HCT116 (cell line): ENCODE measurements around the gene EFCAB5. TPM values are rescaled to one million over a fixed set of nuclear protein-coding genes. Genes with fewer than 3 reads are reported as not detected.
A peak's percentile ranks its signal among the peaks of the same experiment; 100 is the strongest.

ENCODE experiments used
- ATAC-seq: fragments of 200-7000 bp; cut with Tn5 transposase; 2 replicates; pipeline ENCODE4 v1.9.1; 2020; ENCODE audit warnings: mild to moderate bottlenecking, moderate library complexity
- BruUV-seq: library from RNA; stranded (reverse); fragments of 400-500 nt; replicated peaks from 2 replicates; lab custom pipeline; 2021; lab: Mats Ljungman, UMichigan
- CTCF ChIA-PET: fragments of 300-600 bp; sonication (Branson Sonifier 250); formaldehyde crosslinking; loops from one replicate; lab custom pipeline; 2021; ENCODE audit warnings: antibody characterized with exemption; lab: Charles Lee
- POLR2A ChIA-PET: fragments of 300-600, 350-600 bp; sonication (Branson Sonifier 250); formaldehyde crosslinking; loops from one replicate; lab custom pipeline; 2021; ENCODE audit warnings: antibody characterized with exemption; lab: Charles Lee
- RAD21 ChIA-PET, 2 experiments: fragments of 300-600 bp; sonication (Branson Sonifier 250); formaldehyde crosslinking; loops; one replicate each; lab custom pipeline; 2023; ENCODE audit warnings: low total read pairs in 2 of 2; ENCODE audit not compliant: uncharacterized antibody in 2 of 2, unreplicated experiment in 2 of 2, low non-redundant PET in 1 of 2; lab: Charles Lee
- DNase-seq: peaks from one replicate; pipeline ENCODE4 v3.0.0-alpha.2; 2010; ENCODE audit warnings: low read depth, low spot score
- H2AFZ ChIP-seq: fragments of 200-600 bp; shearing (Covaris generic), sonication (generic); 2 replicates; pipeline ENCODE4 v1.6.1; 2017; ENCODE audit warnings: low read depth, mixed run types, mixed read lengths, antibody characterized with exemption, low read length; ENCODE audit not compliant: poor library complexity, severe bottlenecking
- H3K27ac ChIP-seq: 2 replicates; pipeline ENCODE4 v1.5.1; 2012; ENCODE audit warnings: low read depth, low read length
- H3K27me3 ChIP-seq: fragments of 200-600 bp; sonication (generic); 2 replicates; pipeline ENCODE4 v1.6.1; 2016; ENCODE audit warnings: mixed run types, low read length, mixed read lengths; ENCODE audit not compliant: insufficient read depth
- H3K36me3 ChIP-seq, 2 experiments: fragments of 200-500 bp in 1 of 2; fragments of 200-600 bp in 1 of 2; sonication (Bioruptor generic) in 1 of 2; sonication (generic) in 1 of 2; 2 replicates each; pipeline versions ENCODE4 v1.5.1 to v1.6.1; 2014 to 2016; ENCODE audit warnings: low read length in 2 of 2, inconsistent platforms in 1 of 2, mixed read lengths in 1 of 2, mixed run types in 1 of 2; ENCODE audit not compliant: insufficient read depth in 2 of 2, control insufficient read depth in 1 of 2
- H3K4me1 ChIP-seq, 2 experiments: fragments of 200-600 bp in 1 of 2; sonication (generic) in 1 of 2; 2 replicates each; pipeline versions ENCODE4 v1.5.1 to v1.6.1; 2012 to 2017; ENCODE audit warnings: low read length in 2 of 2, inconsistent platforms in 1 of 2, mild to moderate bottlenecking in 1 of 2, mixed read lengths in 1 of 2, mixed run types in 1 of 2, moderate library complexity in 1 of 2; ENCODE audit not compliant: insufficient read depth in 2 of 2, control insufficient read depth in 1 of 2
- H3K4me2 ChIP-seq: fragments of 200-600 bp; sonication (generic); 2 replicates; pipeline ENCODE4 v1.6.1; 2017; ENCODE audit warnings: mixed run types, low read length, mixed read lengths
- H3K4me3 ChIP-seq, 2 experiments: fragments of 200-600 bp in 1 of 2; sonication (generic) in 1 of 2; replicated peaks in 1 of 2; 2 replicates each; pipeline ENCODE4 v1.5.1; 2011 to 2016; ENCODE audit warnings: low read length in 2 of 2, control low read depth in 1 of 2, low read depth in 1 of 2, mild to moderate bottlenecking in 1 of 2, mixed read lengths in 1 of 2, mixed run types in 1 of 2
- H3K79me2 ChIP-seq: fragments of 200-600 bp; sonication (generic); 2 replicates; pipeline ENCODE4 v1.6.1; 2017; ENCODE audit warnings: mild to moderate bottlenecking, mixed run types, low read length, moderate library complexity, mixed read lengths; ENCODE audit not compliant: insufficient read depth
- H3K9ac ChIP-seq: fragments of 200-600 bp; sonication (generic); 2 replicates; pipeline ENCODE4 v1.6.1; 2016; ENCODE audit warnings: low read length, mixed read lengths
- H3K9me2 ChIP-seq: fragments of 200-600 bp; sonication (generic), shearing (Covaris generic); 2 replicates; pipeline ENCODE4 v1.6.1; 2017; ENCODE audit warnings: mixed run types, mild to moderate bottlenecking, moderate library complexity; ENCODE audit not compliant: insufficient read depth
- H3K9me3 ChIP-seq, 2 experiments: fragments of 200-500 bp in 1 of 2; fragments of 200-600 bp in 1 of 2; sonication (Bioruptor generic) in 1 of 2; sonication (generic) in 1 of 2; 2 replicates each; pipeline ENCODE4 v1.6.1; 2014 to 2017; ENCODE audit warnings: low read length in 2 of 2, mixed read lengths in 2 of 2, inconsistent platforms in 1 of 2, low read depth in 1 of 2, mild to moderate bottlenecking in 1 of 2, mixed run types in 1 of 2, moderate library complexity in 1 of 2; ENCODE audit not compliant: control insufficient read depth in 1 of 2, insufficient read depth in 1 of 2
- H4K20me1 ChIP-seq: fragments of 200-600 bp; sonication (generic), shearing (Covaris generic); 2 replicates; pipeline ENCODE4 v1.6.1; 2017; ENCODE audit warnings: mixed run types, mild to moderate bottlenecking, moderate library complexity; ENCODE audit not compliant: insufficient read depth
- CBX3 ChIP-seq: IDR thresholded peaks from 2 replicates; pipeline ENCODE4 v1.6.1; 2012; ENCODE audit warnings: low read depth
- CEBPB ChIP-seq: IDR thresholded peaks from 2 replicates; pipeline ENCODE4 v1.6.1; 2012; ENCODE audit warnings: low read depth
- EZH2phosphoT487 ChIP-seq: fragments of 200-600 bp; IDR thresholded peaks from 2 replicates; pipeline ENCODE4 v1.6.1; 2018; ENCODE audit warnings: antibody characterized with exemption, borderline replicate concordance
- FOSL1 ChIP-seq: IDR thresholded peaks from 2 replicates; pipeline ENCODE4 v1.6.1; 2012; ENCODE audit warnings: low read depth
- JUND ChIP-seq: IDR thresholded peaks from 2 replicates; pipeline ENCODE4 v1.6.1; 2012
- MAX ChIP-seq: IDR thresholded peaks from 2 replicates; pipeline ENCODE4 v1.6.1; 2012
- RAD21 ChIP-seq: IDR thresholded peaks from 2 replicates; pipeline ENCODE4 v1.6.1; 2012; ENCODE audit warnings: low read depth, mild to moderate bottlenecking
- SIN3A ChIP-seq: IDR thresholded peaks from 2 replicates; pipeline ENCODE4 v1.6.1; 2012; ENCODE audit warnings: low read depth
- SP1 ChIP-seq: IDR thresholded peaks from 2 replicates; pipeline ENCODE4 v1.6.1; 2012; ENCODE audit warnings: low read depth
- SRF ChIP-seq: IDR thresholded peaks from 2 replicates; pipeline ENCODE4 v1.6.1; 2012; ENCODE audit warnings: low read depth
- ZBTB33 ChIP-seq: IDR thresholded peaks from 2 replicates; pipeline ENCODE4 v1.6.1; 2011; ENCODE audit warnings: mild to moderate bottlenecking, low read length, moderate library complexity; ENCODE audit not compliant: insufficient replicate concordance; ENCODE audit errors: extremely low read depth
- ZFX ChIP-seq: fragments of 450-650 bp; IDR thresholded peaks from 2 replicates; pipeline ENCODE4 v1.6.1; 2017
- ZNF274 ChIP-seq: fragments of 200-500 bp; sonication (Bioruptor generic); IDR thresholded peaks from 2 replicates; pipeline ENCODE4 v1.6.1; 2014; ENCODE audit warnings: mild to moderate bottlenecking, low read depth, low read length, inconsistent platforms
- intact Hi-C: fragments of 100-400 bp; cut with micrococcal nuclease; formaldehyde crosslinking; loops from 2 replicates; pipeline ENCODE4 v1.10.0; 2022
- total RNA-seq: library from RNA; stranded (reverse); gene quantifications from one replicate; pipeline ENCODE4 v1.2.1, GENCODE V29; 2021; ENCODE audit not compliant: unreplicated experiment
- TF ChIP-seq, protein P1 (sequence below), 3 experiments: fragments of 200-600 bp in 1 of 3; sonication (generic) in 1 of 3; IDR thresholded peaks in 2 of 3; conservative IDR thresholded peaks in 1 of 3; 2 replicates each; pipeline ENCODE4 v1.5.1; 2012 to 2017; ENCODE audit warnings: low read depth in 2 of 3, low read length in 2 of 3, antibody characterized with exemption in 1 of 3, borderline replicate concordance in 1 of 3, control low read depth in 1 of 3, mild to moderate bottlenecking in 1 of 3, mixed read lengths in 1 of 3, mixed run types in 1 of 3, moderate library complexity in 1 of 3; ENCODE audit not compliant: insufficient read depth in 1 of 3
- TF ChIP-seq, protein P2 (sequence below): IDR thresholded peaks from 2 replicates; pipeline ENCODE4 v1.6.1; 2012; ENCODE audit warnings: low read depth

Gene EFCAB5
- total RNA-seq, 1 experiment from 2014 or later, result 0.17 TPM

- H3K27me3 ChIP-seq, result no peaks in the 10 kb centered on the region
- no peak for DNase-seq
- H3K4me1 ChIP-seq, result no peaks in the 10 kb centered on the region
- intact Hi-C loops, result no loop called here
- no peak overlapping the region for H2AFZ ChIP-seq
- CTCF ChIA-PET, result no interaction called here
- H4K20me1 ChIP-seq, result no peaks in the 10 kb centered on the region
- peak; percentile 22; the same call in 1 of the 2 replicates for ATAC-seq
- H3K9ac ChIP-seq, result no peak overlapping the region
- no peaks in the 10 kb centered on the region for H3K36me3 ChIP-seq
- TF ChIP-seq, protein P1, sequence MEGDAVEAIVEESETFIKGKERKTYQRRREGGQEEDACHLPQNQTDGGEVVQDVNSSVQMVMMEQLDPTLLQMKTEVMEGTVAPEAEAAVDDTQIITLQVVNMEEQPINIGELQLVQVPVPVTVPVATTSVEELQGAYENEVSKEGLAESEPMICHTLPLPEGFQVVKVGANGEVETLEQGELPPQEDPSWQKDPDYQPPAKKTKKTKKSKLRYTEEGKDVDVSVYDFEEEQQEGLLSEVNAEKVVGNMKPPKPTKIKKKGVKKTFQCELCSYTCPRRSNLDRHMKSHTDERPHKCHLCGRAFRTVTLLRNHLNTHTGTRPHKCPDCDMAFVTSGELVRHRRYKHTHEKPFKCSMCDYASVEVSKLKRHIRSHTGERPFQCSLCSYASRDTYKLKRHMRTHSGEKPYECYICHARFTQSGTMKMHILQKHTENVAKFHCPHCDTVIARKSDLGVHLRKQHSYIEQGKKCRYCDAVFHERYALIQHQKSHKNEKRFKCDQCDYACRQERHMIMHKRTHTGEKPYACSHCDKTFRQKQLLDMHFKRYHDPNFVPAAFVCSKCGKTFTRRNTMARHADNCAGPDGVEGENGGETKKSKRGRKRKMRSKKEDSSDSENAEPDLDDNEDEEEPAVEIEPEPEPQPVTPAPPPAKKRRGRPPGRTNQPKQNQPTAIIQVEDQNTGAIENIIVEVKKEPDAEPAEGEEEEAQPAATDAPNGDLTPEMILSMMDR (IDR thresholded peaks at IDR 0.05 in 2 of 3, conservative IDR thresholded peaks at IDR 0.05 in 1 of 3; ENCODE audit: borderline replicate concordance in 1 of 3, insufficient read depth in 1 of 3, low read depth in 2 of 3, low read length in 2 of 3), result peak in 2 of 3 experiments; percentile 28 to 29; a peak in 1 of 6 replicates
- no peak for TF ChIP-seq EZH2phosphoT487
- no peak for TF ChIP-seq CEBPB
- no peak for TF ChIP-seq SP1
- TF ChIP-seq ZFX, result no peak
- TF ChIP-seq ZNF274, result no peak
- no peak for TF ChIP-seq SIN3A
- no peak for TF ChIP-seq FOSL1
- TF ChIP-seq RAD21, result 0 out of 2 replicates have a peak, but pooled peaks have one; percentile 9
- TF ChIP-seq CBX3, result no peak
- TF ChIP-seq, protein P2, sequence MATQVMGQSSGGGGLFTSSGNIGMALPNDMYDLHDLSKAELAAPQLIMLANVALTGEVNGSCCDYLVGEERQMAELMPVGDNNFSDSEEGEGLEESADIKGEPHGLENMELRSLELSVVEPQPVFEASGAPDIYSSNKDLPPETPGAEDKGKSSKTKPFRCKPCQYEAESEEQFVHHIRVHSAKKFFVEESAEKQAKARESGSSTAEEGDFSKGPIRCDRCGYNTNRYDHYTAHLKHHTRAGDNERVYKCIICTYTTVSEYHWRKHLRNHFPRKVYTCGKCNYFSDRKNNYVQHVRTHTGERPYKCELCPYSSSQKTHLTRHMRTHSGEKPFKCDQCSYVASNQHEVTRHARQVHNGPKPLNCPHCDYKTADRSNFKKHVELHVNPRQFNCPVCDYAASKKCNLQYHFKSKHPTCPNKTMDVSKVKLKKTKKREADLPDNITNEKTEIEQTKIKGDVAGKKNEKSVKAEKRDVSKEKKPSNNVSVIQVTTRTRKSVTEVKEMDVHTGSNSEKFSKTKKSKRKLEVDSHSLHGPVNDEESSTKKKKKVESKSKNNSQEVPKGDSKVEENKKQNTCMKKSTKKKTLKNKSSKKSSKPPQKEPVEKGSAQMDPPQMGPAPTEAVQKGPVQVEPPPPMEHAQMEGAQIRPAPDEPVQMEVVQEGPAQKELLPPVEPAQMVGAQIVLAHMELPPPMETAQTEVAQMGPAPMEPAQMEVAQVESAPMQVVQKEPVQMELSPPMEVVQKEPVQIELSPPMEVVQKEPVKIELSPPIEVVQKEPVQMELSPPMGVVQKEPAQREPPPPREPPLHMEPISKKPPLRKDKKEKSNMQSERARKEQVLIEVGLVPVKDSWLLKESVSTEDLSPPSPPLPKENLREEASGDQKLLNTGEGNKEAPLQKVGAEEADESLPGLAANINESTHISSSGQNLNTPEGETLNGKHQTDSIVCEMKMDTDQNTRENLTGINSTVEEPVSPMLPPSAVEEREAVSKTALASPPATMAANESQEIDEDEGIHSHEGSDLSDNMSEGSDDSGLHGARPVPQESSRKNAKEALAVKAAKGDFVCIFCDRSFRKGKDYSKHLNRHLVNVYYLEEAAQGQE, result no peak
- no peak for TF ChIP-seq SRF
- TF ChIP-seq JUND, result no peak
- no peak for TF ChIP-seq MAX
- TF ChIP-seq ZBTB33, result no peak
- POLR2A ChIA-PET, result no interaction called here
- RAD21 ChIA-PET, result no interaction called here
- no peaks in the 10 kb centered on the region for H3K9me2 ChIP-seq
- no peak overlapping the region for H3K4me3 ChIP-seq
- BruUV-seq, result no TSS peak
- no peaks in the 10 kb centered on the region for H3K9me3 ChIP-seq
- no peak overlapping the region for H3K4me2 ChIP-seq
- no peak overlapping the region for H3K27ac ChIP-seq
- H3K79me2 ChIP-seq, result no peaks in the 10 kb centered on the region
Measured at GRCh38 chr17:29954405-29954804, 13.0 kb downstream of the EFCAB5 start.
